Neutrophil (primary cell): ENCODE data around the gene INPP5B.
A peak's percentile ranks its signal among the peaks of the same experiment; 100 is the strongest.

Experiments used
- H3K27ac ChIP-seq: fragments of 200-600 bp; sonication (generic); 2 replicates; pipeline ENCODE4 v1.5.1; 2016; ENCODE audit warnings: mild to moderate bottlenecking, moderate library complexity
- H3K27me3 ChIP-seq: fragments of 200-600 bp; sonication (generic); 2 replicates; pipeline ENCODE4 v1.6.0; 2016; ENCODE audit warnings: mild to moderate bottlenecking
- H3K36me3 ChIP-seq: fragments of 200-600 bp; sonication (generic); 2 replicates; pipeline ENCODE4 v1.5.1; 2017
- H3K4me1 ChIP-seq, 2 experiments: fragments of 200-600 bp in 1 of 2; sonication (generic) in 1 of 2; 1 replicate in 1 of 2; 2 replicates in 1 of 2; pipeline versions ENCODE4 v1.5.1 to v1.6.1; 2013 to 2016; ENCODE audit warnings: low read depth in 1 of 2, low read length in 1 of 2, mild to moderate bottlenecking in 1 of 2, moderate library complexity in 1 of 2; ENCODE audit not compliant: control insufficient read depth in 1 of 2, insufficient read depth in 1 of 2
- H3K4me3 ChIP-seq, 2 experiments: fragments of 200-600 bp in 1 of 2; sonication (generic) in 1 of 2; 1 replicate in 1 of 2; 2 replicates in 1 of 2; pipeline ENCODE4 v1.5.1; 2013 to 2016; ENCODE audit warnings: low read depth in 1 of 2, low read length in 1 of 2, mild to moderate bottlenecking in 1 of 2, moderate library complexity in 1 of 2
- H3K9me3 ChIP-seq: fragments of 200-600 bp; sonication (generic); 2 replicates; pipeline ENCODE4 v1.5.1; 2016
- TF ChIP-seq, protein P1 (sequence below): fragments of 200-600 bp; sonication (generic); IDR thresholded peaks from 2 replicates; pipeline ENCODE4 v1.5.1; 2016; ENCODE audit warnings: antibody characterized with exemption

Gene INPP5B

DNA sequence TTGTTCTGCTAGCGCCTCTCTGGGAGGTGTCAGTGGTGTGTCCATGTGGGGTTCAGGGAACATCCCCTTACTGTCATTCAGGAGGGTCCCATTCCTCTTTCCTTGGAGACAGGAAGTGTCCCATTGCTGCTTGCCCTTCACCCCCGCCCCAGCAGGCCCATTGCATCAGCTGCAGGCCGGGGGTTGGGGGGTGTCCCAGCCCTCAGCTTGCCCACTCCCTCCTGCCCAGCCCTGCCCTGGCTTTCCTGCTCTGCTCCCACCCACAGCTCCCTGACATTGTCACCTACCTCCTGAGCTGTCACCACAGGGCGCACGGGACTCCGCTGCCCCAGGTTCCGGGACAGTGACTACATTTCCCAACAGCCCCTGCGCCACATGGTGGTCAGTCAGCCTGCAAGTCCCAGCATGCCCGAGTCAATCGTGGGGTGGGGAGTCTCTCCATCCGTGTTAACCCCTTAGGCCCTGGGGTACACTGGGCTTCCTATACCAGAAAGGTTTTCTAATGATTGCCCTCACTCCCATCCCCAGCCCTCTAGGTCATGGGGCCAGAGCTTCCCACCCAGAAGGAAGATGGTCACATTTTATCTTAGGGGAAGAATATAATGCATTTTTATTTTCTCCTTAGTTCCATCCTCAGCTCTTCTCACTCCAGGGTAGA lies at the start of gene INPP5B:
INPP5B (minus strand) TSS at position 351 of the 658 bp plus-strand sequence. CDS start 745 bp downstream, outside the sequence.
- H3K27ac ChIP-seq = peak within 1 kb of the TSS; percentile 50
- H3K36me3 ChIP-seq = peaks cover 4% of the 10 kb centered on the region
- H3K27me3 ChIP-seq = no peaks in the 10 kb centered on the region
- H3K9me3 ChIP-seq = no peaks in the 10 kb centered on the region
- TF ChIP-seq, protein P1, sequence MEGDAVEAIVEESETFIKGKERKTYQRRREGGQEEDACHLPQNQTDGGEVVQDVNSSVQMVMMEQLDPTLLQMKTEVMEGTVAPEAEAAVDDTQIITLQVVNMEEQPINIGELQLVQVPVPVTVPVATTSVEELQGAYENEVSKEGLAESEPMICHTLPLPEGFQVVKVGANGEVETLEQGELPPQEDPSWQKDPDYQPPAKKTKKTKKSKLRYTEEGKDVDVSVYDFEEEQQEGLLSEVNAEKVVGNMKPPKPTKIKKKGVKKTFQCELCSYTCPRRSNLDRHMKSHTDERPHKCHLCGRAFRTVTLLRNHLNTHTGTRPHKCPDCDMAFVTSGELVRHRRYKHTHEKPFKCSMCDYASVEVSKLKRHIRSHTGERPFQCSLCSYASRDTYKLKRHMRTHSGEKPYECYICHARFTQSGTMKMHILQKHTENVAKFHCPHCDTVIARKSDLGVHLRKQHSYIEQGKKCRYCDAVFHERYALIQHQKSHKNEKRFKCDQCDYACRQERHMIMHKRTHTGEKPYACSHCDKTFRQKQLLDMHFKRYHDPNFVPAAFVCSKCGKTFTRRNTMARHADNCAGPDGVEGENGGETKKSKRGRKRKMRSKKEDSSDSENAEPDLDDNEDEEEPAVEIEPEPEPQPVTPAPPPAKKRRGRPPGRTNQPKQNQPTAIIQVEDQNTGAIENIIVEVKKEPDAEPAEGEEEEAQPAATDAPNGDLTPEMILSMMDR = no peak
- peak within 1 kb of the TSS; percentile 53 to 62 for H3K4me3 ChIP-seq
- peaks cover 18 to 20% of the 10 kb centered on the region in 2 experiments for H3K4me1 ChIP-seq

DNA sequence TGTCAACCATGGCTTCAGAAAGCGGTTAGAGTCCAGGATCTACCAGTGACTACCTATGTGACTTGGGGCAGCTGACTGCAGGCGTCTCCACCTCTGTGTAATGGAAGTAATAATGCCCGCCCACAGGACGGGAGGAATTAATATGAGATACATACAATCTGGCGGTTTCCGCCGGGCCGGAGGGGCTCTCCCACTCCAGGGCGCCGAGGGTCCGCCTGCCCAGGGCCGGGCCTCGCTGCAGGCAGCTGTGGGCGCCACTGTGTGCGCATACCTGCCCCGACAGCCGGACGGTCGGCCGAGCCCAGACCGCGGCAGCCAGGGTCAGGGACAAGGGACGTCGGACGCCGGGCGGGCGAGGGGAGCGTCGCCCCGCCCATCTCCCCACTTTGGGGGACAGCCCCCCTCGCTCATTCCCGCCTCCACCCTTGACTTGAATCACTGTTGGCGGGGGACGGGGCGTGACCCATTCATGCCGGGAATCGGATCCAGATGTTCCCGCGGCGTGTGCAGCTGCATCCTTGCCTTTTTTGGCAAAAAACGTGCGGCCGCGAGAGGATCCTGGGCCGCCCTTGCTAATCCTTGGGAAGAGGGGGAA lies 49.0 kb upstream of the INPP5B start:
- TF ChIP-seq, protein P1 = no peak
- Histone ChIP-seq H3K4me1 (peaks cover 65 to 67% of the 10 kb centered on the region in 2 experiments), H3K9me3 (no peaks in the 10 kb centered on the region), H3K27me3 (no peaks in the 10 kb centered on the region), H3K4me3 (peak overlapping the region; percentile 56), H3K27ac (peak overlapping the region; percentile 91), H3K36me3 (peaks cover 21% of the 10 kb centered on the region)

DNA sequence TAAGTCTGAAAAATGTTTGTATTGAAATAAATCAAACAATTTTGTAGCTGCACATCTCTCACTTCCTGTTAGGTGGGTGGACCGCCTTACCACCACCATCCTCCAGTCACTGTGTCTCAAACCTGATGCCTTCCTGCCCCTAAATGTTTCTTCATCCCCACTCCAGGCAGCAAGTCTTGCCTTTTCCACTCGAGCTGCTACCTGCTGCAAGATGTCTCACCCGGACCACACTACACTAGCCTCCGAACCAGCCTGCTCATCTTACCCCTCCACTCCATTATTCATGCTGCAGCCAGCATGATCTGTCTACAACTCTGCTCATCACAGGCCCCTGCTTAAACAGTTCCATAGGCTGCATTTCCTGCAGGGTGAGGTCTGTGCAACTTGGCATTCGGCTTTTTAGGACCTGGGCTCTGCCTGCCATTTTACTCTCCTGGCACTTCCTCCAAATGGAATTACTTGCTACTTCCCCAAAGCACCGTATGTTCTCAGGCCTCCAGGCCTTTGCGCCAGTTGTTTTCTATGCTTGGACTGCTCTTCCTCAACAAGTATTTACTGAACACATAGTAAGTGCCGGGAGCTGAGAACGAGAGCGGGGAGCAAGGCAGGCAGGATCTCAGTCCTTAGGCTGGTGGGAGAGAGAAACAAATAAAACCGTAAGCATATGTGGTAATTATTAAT lies 48.2 kb upstream of the INPP5B start:
- no peaks in the 10 kb centered on the region for H3K9me3 ChIP-seq
- H3K36me3 ChIP-seq = peaks cover 21% of the 10 kb centered on the region
- H3K4me1 ChIP-seq = peaks cover 62 to 64% of the 10 kb centered on the region in 2 experiments
- H3K4me3 ChIP-seq = peak overlapping the region; percentile 56
- no peaks in the 10 kb centered on the region for H3K27me3 ChIP-seq
- TF ChIP-seq, protein P1 = no peak
- H3K27ac ChIP-seq = peak overlapping the region; percentile 91

DNA sequence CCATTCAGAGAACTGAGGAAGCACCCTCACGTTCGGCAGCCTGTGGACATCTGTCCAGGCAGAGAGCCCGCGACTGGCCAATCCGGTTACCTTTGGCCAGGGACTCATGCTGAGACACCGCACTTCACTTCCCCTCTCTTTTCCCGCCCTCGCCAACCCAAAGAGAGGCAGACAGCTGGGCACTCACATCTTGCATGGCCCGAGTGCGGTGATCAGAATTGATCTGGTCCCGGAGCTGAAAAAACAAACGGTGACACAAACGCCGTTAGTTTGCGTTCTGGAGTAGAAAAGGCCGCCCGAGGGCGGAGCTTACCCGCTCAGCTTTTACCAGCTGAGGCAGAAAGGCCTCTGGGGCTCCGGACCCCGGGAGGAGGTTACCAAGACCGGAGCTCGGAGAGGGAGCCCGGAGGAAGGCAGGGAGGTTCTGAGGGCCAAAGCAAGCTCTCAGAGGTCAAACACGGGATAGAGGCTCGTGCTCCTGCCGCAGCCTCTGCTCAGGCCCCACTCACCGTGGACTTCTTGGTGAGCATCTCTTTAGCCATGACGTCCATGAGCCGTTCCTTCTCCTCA lies 42.6 kb upstream of the INPP5B start:
- Histone ChIP-seq H3K4me1 (peaks cover 17 to 28% of the 10 kb centered on the region in 2 experiments), H3K27ac (peak overlapping the region; percentile 83), H3K36me3 (peaks cover 25% of the 10 kb centered on the region), H3K4me3 (peak overlapping the region; percentile 69 to 82), H3K9me3 (no peaks in the 10 kb centered on the region), H3K27me3 (no peaks in the 10 kb centered on the region)
- TF ChIP-seq, protein P1 = no peak

DNA sequence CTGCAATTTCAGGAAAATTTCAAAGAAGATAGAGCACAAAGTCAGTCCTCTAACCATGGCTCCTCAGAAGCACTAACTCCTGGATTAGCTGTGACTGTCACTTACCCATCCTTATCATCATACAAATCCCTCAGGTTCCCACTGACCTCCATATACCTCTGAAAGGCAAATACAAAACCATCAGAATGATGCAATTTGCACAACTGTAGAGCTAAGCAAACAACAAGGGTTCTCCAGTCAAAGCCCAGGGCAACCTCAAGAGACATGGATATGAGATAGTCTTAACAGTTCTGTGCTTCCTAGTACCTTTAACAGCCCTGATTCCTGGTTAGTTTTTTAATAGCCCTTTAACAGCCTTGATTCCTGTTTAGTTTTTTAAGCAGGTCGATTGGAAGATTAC lies 40.8 kb upstream of the INPP5B start:
- H3K4me1 ChIP-seq = peaks cover 15 to 23% of the 10 kb centered on the region in 2 experiments
- no peaks in the 10 kb centered on the region for H3K9me3 ChIP-seq
- no peak overlapping the region for H3K27ac ChIP-seq
- H3K4me3 ChIP-seq = no peak overlapping the region
- peaks cover 36% of the 10 kb centered on the region for H3K36me3 ChIP-seq
- TF ChIP-seq, protein P1 = no peak
- H3K27me3 ChIP-seq = no peaks in the 10 kb centered on the region
